OCI-LY3 (cell line): ENCODE measurements around the gene PIK3R5.

Source experiments
- H2AFZ ChIP-seq: fragments of 200-600, 300-600 bp; shearing (Covaris generic); 2 replicates; pipeline ENCODE4 v1.6.0; 2014; ENCODE audit warnings: antibody characterized with exemption, low read depth, low read length
- H3K27ac ChIP-seq: fragments of 200-600, 300-600 bp; sonication (generic); 2 replicates; pipeline ENCODE4 v1.5.1; 2014; ENCODE audit warnings: mild to moderate bottlenecking, low read length, moderate library complexity, mixed read lengths
- H3K27me3 ChIP-seq: fragments of 200-600, 300-600 bp; sonication (generic); 2 replicates; pipeline ENCODE4 v1.6.1; 2014; ENCODE audit warnings: low read depth, low read length, mixed read lengths
- H3K36me3 ChIP-seq: fragments of 200-600, 300-600 bp; sonication (generic); replicated peaks from 2 replicates; pipeline ENCODE3; 2014; ENCODE audit warnings: low read depth, low read length, mixed read lengths
- H3K4me1 ChIP-seq: fragments of 300-600, 200-600 bp; sonication (generic); 2 replicates; pipeline ENCODE4 v1.6.1; 2014; ENCODE audit warnings: low read length, mixed read lengths
- H3K4me2 ChIP-seq: fragments of 200-600, 300-600 bp; sonication (generic); 2 replicates; pipeline ENCODE4 v1.6.1; 2014; ENCODE audit warnings: low read length, mixed read lengths
- H3K4me3 ChIP-seq: fragments of 300-600, 200-600 bp; sonication (generic); 2 replicates; pipeline ENCODE4 v1.5.1; 2014; ENCODE audit warnings: antibody characterized with exemption, mild to moderate bottlenecking, low read length, moderate library complexity
- H3K79me2 ChIP-seq: fragments of 300-600, 200-600 bp; shearing (Covaris generic); 2 replicates; pipeline ENCODE4 v1.6.1; 2014; ENCODE audit warnings: mild to moderate bottlenecking, low read length, mixed read lengths
- H3K9ac ChIP-seq: fragments of 300-600, 200-600 bp; shearing (Covaris generic); 2 replicates; pipeline ENCODE4 v1.6.0; 2014; ENCODE audit warnings: mild to moderate bottlenecking, low read length, moderate library complexity
- H3K9me3 ChIP-seq: fragments of 200-600, 300-600 bp; shearing (Covaris generic); 2 replicates; pipeline ENCODE4 v1.6.1; 2014; ENCODE audit warnings: low read length, mixed read lengths; ENCODE audit not compliant: insufficient read depth
- H4K20me1 ChIP-seq: fragments of 200-600, 300-600 bp; sonication (generic); 2 replicates; pipeline ENCODE4 v1.6.1; 2016; ENCODE audit warnings: low read length, mixed read lengths; ENCODE audit not compliant: insufficient read depth
- CTCF ChIP-seq: fragments of 200-600, 300-600 bp; sonication (generic); IDR thresholded peaks from 2 replicates; pipeline ENCODE4 v1.5.1; 2014; ENCODE audit warnings: antibody characterized with exemption, low read length, low read depth
- EZH2phosphoT487 ChIP-seq: fragments of 200-600 bp; shearing (Covaris generic); IDR thresholded peaks from 2 replicates; pipeline ENCODE4 v1.6.1; 2018; ENCODE audit warnings: antibody characterized with exemption, mixed run types, low read depth

Gene PIK3R5

GRCh38 chr17:8964801-8965393, 610 bp downstream of the PIK3R5 start:
- peaks cover 24% of the 10 kb centered on the region for H3K4me1 ChIP-seq
- H3K27me3 ChIP-seq, result no peaks in the 10 kb centered on the region
- no peak overlapping the region for H2AFZ ChIP-seq
- H3K9me3 ChIP-seq, result peaks cover 20% of the 10 kb centered on the region; the same call in 1 of the 2 replicates
- H3K36me3 ChIP-seq, result peaks cover 19% of the 10 kb centered on the region
- no peak for TF ChIP-seq EZH2phosphoT487
- no peak for TF ChIP-seq CTCF
- no peaks in the 10 kb centered on the region for H4K20me1 ChIP-seq
- peak overlapping the region; percentile 56 for H3K4me2 ChIP-seq
- peaks cover 16% of the 10 kb centered on the region for H3K79me2 ChIP-seq
- 0 out of 2 replicates have a peak overlapping the region, but pooled peaks have one; percentile 71 for H3K27ac ChIP-seq
- H3K4me3 ChIP-seq, result peak overlapping the region; percentile 77
- H3K9ac ChIP-seq, result peak overlapping the region; percentile 62

GRCh38 chr17:8963647-8964258, 1.8 kb downstream of the PIK3R5 start:
- Histone ChIP-seq H3K4me3 (no peak overlapping the region), H4K20me1 (no peaks in the 10 kb centered on the region), H3K27ac (no peak overlapping the region), H3K79me2 (peaks cover 16% of the 10 kb centered on the region), H3K9me3 (peaks cover 20% of the 10 kb centered on the region; the same call in 1 of the 2 replicates), H3K4me2 (0 out of 2 replicates have a peak overlapping the region, but pooled peaks have one; percentile 2), H3K36me3 (peaks cover 19% of the 10 kb centered on the region), H3K4me1 (peaks cover 24% of the 10 kb centered on the region), H3K9ac (no peak overlapping the region), H2AFZ (no peak overlapping the region), H3K27me3 (no peaks in the 10 kb centered on the region)
- TF ChIP-seq CTCF, result no peak
- TF ChIP-seq EZH2phosphoT487, result no peak

GRCh38 chr17:8963014-8963413, 2.5 kb downstream of the PIK3R5 start:
- Histone ChIP-seq H3K27ac (no peak overlapping the region), H4K20me1 (no peaks in the 10 kb centered on the region), H3K4me1 (peaks cover 29% of the 10 kb centered on the region), H3K4me2 (no peak overlapping the region), H3K79me2 (peaks cover 16% of the 10 kb centered on the region), H3K9ac (no peak overlapping the region), H3K9me3 (peaks cover 14% of the 10 kb centered on the region; the same call in 1 of the 2 replicates), H3K4me3 (no peak overlapping the region), H3K36me3 (peaks cover 20% of the 10 kb centered on the region), H3K27me3 (no peaks in the 10 kb centered on the region), H2AFZ (no peak overlapping the region)
- no peak for TF ChIP-seq CTCF
- TF ChIP-seq EZH2phosphoT487, result no peak

GRCh38 chr17:8961829-8962228, 3.7 kb downstream of the PIK3R5 start:
- Histone ChIP-seq H3K79me2 (peaks cover 19% of the 10 kb centered on the region), H3K9me3 (peaks cover 4% of the 10 kb centered on the region; the same call in 1 of the 2 replicates), H3K9ac (no peak overlapping the region), H3K4me2 (no peak overlapping the region), H3K4me1 (peaks cover 32% of the 10 kb centered on the region), H2AFZ (no peak overlapping the region), H3K36me3 (peaks cover 15% of the 10 kb centered on the region), H3K4me3 (no peak overlapping the region), H3K27me3 (no peaks in the 10 kb centered on the region), H4K20me1 (no peaks in the 10 kb centered on the region), H3K27ac (no peak overlapping the region)
- TF ChIP-seq CTCF (no peak), EZH2phosphoT487 (no peak)
